GM12875 (cell line): ENCODE measurements around the gene SDK1.

Experiments
- H3K4me3 ChIP-seq: one replicate; pipeline ENCODE4 v1.5.1; 2011; ENCODE audit warnings: low read depth, low read length, control low read depth
- TF ChIP-seq, protein P1 (sequence below): IDR thresholded peaks from 2 replicates; pipeline ENCODE4 v1.5.1; 2011; ENCODE audit warnings: low read depth, mild to moderate bottlenecking, control low read depth, inconsistent platforms, low read length, moderate library complexity, borderline replicate concordance; ENCODE audit not compliant: insufficient read depth

Gene SDK1

DNA sequence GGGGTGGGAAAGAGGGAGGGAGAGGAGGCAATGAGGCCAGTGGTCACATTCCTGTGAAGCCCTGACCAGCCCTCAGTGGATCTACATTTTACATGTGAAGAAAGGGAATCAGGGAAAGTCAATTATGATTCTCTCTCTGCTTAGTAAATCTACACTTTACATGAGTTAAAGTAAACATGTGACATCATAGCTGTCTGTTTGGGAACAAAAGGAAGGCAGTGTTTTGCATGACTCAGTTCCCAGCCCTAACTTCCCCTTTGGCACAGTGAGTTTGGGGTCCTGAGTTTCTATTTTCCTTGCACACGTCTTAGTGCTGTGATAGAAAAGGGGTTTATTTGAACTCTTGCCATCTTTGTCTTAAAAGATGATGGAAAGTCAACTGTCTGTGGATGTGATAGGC is 615.1 kb downstream of the SDK1 start:
- TF ChIP-seq, protein P1, sequence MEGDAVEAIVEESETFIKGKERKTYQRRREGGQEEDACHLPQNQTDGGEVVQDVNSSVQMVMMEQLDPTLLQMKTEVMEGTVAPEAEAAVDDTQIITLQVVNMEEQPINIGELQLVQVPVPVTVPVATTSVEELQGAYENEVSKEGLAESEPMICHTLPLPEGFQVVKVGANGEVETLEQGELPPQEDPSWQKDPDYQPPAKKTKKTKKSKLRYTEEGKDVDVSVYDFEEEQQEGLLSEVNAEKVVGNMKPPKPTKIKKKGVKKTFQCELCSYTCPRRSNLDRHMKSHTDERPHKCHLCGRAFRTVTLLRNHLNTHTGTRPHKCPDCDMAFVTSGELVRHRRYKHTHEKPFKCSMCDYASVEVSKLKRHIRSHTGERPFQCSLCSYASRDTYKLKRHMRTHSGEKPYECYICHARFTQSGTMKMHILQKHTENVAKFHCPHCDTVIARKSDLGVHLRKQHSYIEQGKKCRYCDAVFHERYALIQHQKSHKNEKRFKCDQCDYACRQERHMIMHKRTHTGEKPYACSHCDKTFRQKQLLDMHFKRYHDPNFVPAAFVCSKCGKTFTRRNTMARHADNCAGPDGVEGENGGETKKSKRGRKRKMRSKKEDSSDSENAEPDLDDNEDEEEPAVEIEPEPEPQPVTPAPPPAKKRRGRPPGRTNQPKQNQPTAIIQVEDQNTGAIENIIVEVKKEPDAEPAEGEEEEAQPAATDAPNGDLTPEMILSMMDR: no peak

GRCh38 chr7:3917436-3917835 is 616.4 kb downstream of the SDK1 start:
- no peak overlapping the region for H3K4me3 ChIP-seq
- TF ChIP-seq, protein P1: no peak

More for the DNA sequence above, 615.1 kb downstream of the SDK1 start:
- H3K4me3 ChIP-seq: no peak overlapping the region

- H3K4me3 ChIP-seq: no peak overlapping the region
- TF ChIP-seq, protein P1: no peak
These were observed 617.5 kb downstream of the SDK1 start for GRCh38 chr7:3918576-3918975.

- no peak overlapping the region for H3K4me3 ChIP-seq
- TF ChIP-seq, protein P1: no peak
These were observed 621.2 kb downstream of the SDK1 start for GRCh38 chr7:3922175-3922635.

GRCh38 chr7:3923307-3923918 is 622.4 kb downstream of the SDK1 start:
- H3K4me3 ChIP-seq: no peak overlapping the region
- TF ChIP-seq, protein P1: no peak

DNA sequence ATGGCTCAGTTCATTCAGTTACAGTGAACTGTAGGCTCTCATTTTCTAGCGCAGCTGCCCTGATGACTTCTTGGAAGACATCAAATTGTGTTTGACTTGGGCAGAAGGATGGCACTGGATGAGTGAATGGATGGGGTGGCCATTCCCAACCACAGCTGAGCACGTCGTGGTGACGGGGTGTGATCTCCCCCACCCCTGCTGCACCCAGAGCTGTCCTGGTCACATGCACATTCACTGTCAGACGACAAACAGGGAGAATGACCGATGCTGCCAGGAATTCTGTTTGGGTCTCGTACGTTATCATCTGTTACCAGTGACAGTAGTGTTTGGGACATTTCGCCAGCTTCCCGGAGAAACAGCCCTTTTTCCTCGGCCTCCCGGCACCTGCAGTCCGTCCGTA is 623.2 kb downstream of the SDK1 start:
- TF ChIP-seq, protein P1: no peak
- no peak overlapping the region for H3K4me3 ChIP-seq

GRCh38 chr7:3927446-3928110 is 626.5 kb downstream of the SDK1 start:
- no peak overlapping the region for H3K4me3 ChIP-seq
- TF ChIP-seq, protein P1: no peak
